WTC11 (cell line): ENCODE data around the gene GNB2. TPM values are rescaled to one million over a fixed set of nuclear protein-coding genes. Genes with fewer than 3 reads are reported as not detected.

Source experiments
- ATAC-seq: fragments of 200-7000 bp; cut with Tn5 transposase; 2 replicates; pipeline ENCODE4 v1.10.0; 2021; ENCODE audit warnings: mild to moderate bottlenecking, moderate library complexity
- CTCF ChIA-PET: fragments of 300-600 bp; sonication (Branson Sonifier 250); formaldehyde crosslinking; loops from one replicate; lab custom pipeline; 2021; ENCODE audit warnings: antibody characterized with exemption; lab: Charles Lee
- POLR2A ChIA-PET: fragments of 350-600 bp; sonication (Branson Sonifier 250); formaldehyde crosslinking; loops from one replicate; lab custom pipeline; 2021; ENCODE audit warnings: antibody characterized with exemption; lab: Charles Lee
- DNase-seq: peaks from one replicate; pipeline ENCODE4 v3.0.0; 2021; ENCODE audit warnings: low spot score
- H3K27ac Mint-ChIP-seq: 2 replicates; pipeline ENCODE4 v1.8.0; 2021; ENCODE audit warnings: mixed read lengths
- H3K27me3 Mint-ChIP-seq: 2 replicates; pipeline ENCODE4 v1.8.0; 2021; ENCODE audit warnings: low read depth, mild to moderate bottlenecking, moderate library complexity, mixed read lengths
- H3K36me3 Mint-ChIP-seq: 2 replicates; pipeline ENCODE4 v1.8.0; 2021; ENCODE audit warnings: mixed read lengths
- H3K4me1 Mint-ChIP-seq: 2 replicates; pipeline ENCODE4 v1.8.0; 2022; ENCODE audit warnings: mixed read lengths
- H3K4me3 Mint-ChIP-seq: 2 replicates; pipeline ENCODE4 v1.8.0; 2021; ENCODE audit warnings: mild to moderate bottlenecking, moderate library complexity, mixed read lengths
- H3K9me3 Mint-ChIP-seq: 2 replicates; pipeline ENCODE4 v1.8.0; 2021; ENCODE audit warnings: mixed read lengths
- ATF1 ChIP-seq: sonication (generic); formaldehyde crosslinking; IDR thresholded peaks from 2 replicates; pipeline ENCODE4 v1.8.1; 2023; ENCODE audit warnings: mild to moderate bottlenecking, moderate library complexity, missing genetic modification reagents
- ETV6 ChIP-seq: sonication (generic); formaldehyde crosslinking; IDR thresholded peaks from 2 replicates; pipeline ENCODE4 v1.8.1; 2022; ENCODE audit warnings: mild to moderate bottlenecking, missing genetic modification reagents
- FOXP1 ChIP-seq: sonication (generic); formaldehyde crosslinking; IDR thresholded peaks from 2 replicates; pipeline ENCODE4 v1.8.0; 2022; ENCODE audit warnings: missing genetic modification reagents, mild to moderate bottlenecking, moderate library complexity, borderline replicate concordance
- JAZF1 ChIP-seq: fragments of 250-450 bp; sonication (Bioruptor Pico); IDR thresholded peaks from 2 replicates; pipeline ENCODE4 v1.9.0; 2021; ENCODE audit warnings: moderate library complexity, mild to moderate bottlenecking, inconsistent platforms
- NFATC4 ChIP-seq: fragments of 250-450 bp; sonication (Bioruptor Pico); IDR thresholded peaks from 2 replicates; pipeline ENCODE4 v1.9.0; 2021; ENCODE audit warnings: mild to moderate bottlenecking
- NR2C2 ChIP-seq: sonication (generic); formaldehyde crosslinking; IDR thresholded peaks from 2 replicates; pipeline ENCODE4 v1.8.0; 2022; ENCODE audit warnings: mild to moderate bottlenecking, missing genetic modification reagents
- OVOL2 ChIP-seq: fragments of 250-450 bp; sonication (Bioruptor Pico); IDR thresholded peaks from 2 replicates; pipeline ENCODE4 v1.9.0; 2021; ENCODE audit warnings: mild to moderate bottlenecking, borderline replicate concordance
- TCF7 ChIP-seq: sonication (generic); formaldehyde crosslinking; IDR thresholded peaks from 2 replicates; pipeline ENCODE4 v1.8.0; 2022; ENCODE audit warnings: mild to moderate bottlenecking, low read depth, missing genetic modification reagents, moderate library complexity
- ZBTB21 ChIP-seq: sonication (generic); formaldehyde crosslinking; IDR thresholded peaks from 2 replicates; pipeline ENCODE4 v1.8.1; 2023; ENCODE audit warnings: mild to moderate bottlenecking, missing genetic modification reagents, borderline replicate concordance
- ZNF219 ChIP-seq: sonication (generic); formaldehyde crosslinking; IDR thresholded peaks from 2 replicates; pipeline ENCODE4 v1.8.0; 2023; ENCODE audit warnings: missing genetic modification reagents, mild to moderate bottlenecking, borderline replicate concordance
- ZNF396 ChIP-seq: fragments of 250-450 bp; sonication (Bioruptor Pico); IDR thresholded peaks from 2 replicates; pipeline ENCODE4 v1.8.0; 2021; ENCODE audit warnings: mild to moderate bottlenecking, moderate library complexity, borderline replicate concordance
- ZNF416 ChIP-seq: fragments of 250-450 bp; sonication (Bioruptor Pico); IDR thresholded peaks from 2 replicates; pipeline ENCODE4 v1.9.0; 2021; ENCODE audit warnings: mild to moderate bottlenecking, inconsistent platforms
- ZNF671 ChIP-seq: fragments of 250-450 bp; sonication (Bioruptor Pico); IDR thresholded peaks from 2 replicates; pipeline ENCODE4 v1.8.0; 2021; ENCODE audit warnings: mild to moderate bottlenecking
- total RNA-seq: library from RNA; stranded (reverse); gene quantifications from 3 replicates; pipeline ENCODE4 v1.2.3, GENCODE V29; 2021
- TF ChIP-seq, protein P1 (sequence below): sonication (generic); formaldehyde crosslinking; IDR thresholded peaks from 2 replicates; pipeline ENCODE4 v1.8.1; 2023; ENCODE audit warnings: mild to moderate bottlenecking, missing genetic modification reagents, moderate library complexity
- TF ChIP-seq, protein P2 (sequence below): sonication (generic); formaldehyde crosslinking; IDR thresholded peaks from 2 replicates; pipeline ENCODE4 v1.8.1; 2023; ENCODE audit warnings: mild to moderate bottlenecking, missing genetic modification reagents, moderate library complexity
- TF ChIP-seq, protein P3 (sequence below): fragments of 250-450 bp; sonication (Bioruptor Pico); IDR thresholded peaks from 2 replicates; pipeline ENCODE4 v1.9.0; 2021; ENCODE audit warnings: mild to moderate bottlenecking, borderline replicate concordance
- TF ChIP-seq, protein P4 (sequence below): fragments of 250-450 bp; sonication (Bioruptor Pico); IDR thresholded peaks from 2 replicates; pipeline ENCODE4 v1.9.0; 2021; ENCODE audit warnings: mild to moderate bottlenecking
- TF ChIP-seq, protein P5 (sequence below): sonication (generic); formaldehyde crosslinking; IDR thresholded peaks from 2 replicates; pipeline ENCODE4 v1.8.0; 2022; ENCODE audit warnings: mild to moderate bottlenecking, missing genetic modification reagents
- TF ChIP-seq, protein P6 (sequence below): sonication (generic); formaldehyde crosslinking; IDR thresholded peaks from 2 replicates; pipeline ENCODE4 v1.8.1; 2023; ENCODE audit warnings: mild to moderate bottlenecking, moderate library complexity, missing genetic modification reagents

The GNB2 gene
- total RNA-seq, 1 experiment from 2014 or later, result 194 TPM

DNA sequence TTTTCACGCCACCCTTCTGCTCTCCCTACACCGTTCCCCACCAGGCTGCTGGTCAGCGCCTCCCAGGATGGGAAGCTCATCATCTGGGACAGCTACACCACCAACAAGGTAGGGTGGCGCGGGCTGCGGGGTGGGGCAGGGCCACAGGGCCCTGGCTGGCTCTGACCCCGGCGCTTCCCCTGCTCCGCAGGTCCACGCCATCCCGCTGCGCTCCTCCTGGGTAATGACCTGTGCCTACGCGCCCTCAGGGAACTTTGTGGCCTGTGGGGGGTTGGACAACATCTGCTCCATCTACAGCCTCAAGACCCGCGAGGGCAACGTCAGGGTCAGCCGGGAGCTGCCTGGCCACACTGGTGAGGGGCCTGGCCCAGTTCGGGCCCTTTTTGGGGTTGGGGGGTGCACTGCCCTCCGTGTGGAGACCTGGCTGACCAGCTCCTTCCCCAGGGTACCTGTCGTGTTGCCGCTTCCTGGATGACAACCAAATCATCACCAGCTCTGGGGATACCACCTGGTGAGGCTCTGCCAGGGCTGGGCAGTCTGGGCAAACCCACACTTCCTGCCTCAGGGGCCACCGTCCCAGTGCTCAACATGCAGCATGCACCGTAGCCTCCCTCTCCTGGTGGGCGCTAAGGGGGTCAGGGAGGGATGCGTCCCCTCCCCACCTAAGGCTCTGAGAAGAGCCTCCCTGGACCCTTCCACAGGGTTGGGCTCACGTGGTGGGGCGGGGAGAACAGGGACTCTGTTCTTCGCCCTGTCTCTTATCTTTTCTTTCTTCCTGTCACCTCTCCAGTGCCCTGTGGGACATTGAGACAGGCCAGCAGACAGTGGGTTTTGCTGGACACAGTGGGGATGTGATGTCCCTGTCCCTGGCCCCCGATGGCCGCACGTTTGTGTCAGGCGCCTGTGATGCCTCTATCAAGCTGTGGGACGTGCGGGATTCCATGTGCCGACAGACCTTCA is 4.0 kb downstream of the GNB2 start:
- 0 out of 2 replicates have a peak, but pooled peaks have one; percentile 20 for TF ChIP-seq ATF1
- TF ChIP-seq, protein P1, sequence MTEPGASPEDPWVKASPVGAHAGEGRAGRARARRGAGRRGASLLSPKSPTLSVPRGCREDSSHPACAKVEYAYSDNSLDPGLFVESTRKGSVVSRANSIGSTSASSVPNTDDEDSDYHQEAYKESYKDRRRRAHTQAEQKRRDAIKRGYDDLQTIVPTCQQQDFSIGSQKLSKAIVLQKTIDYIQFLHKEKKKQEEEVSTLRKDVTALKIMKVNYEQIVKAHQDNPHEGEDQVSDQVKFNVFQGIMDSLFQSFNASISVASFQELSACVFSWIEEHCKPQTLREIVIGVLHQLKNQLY (CRISPR knock-in tag), result 0 out of 2 replicates have a peak, but pooled peaks have one; percentile 24
- TF ChIP-seq ZNF219 (CRISPR knock-in tag), result no peak
- H3K4me1 Mint-ChIP-seq, result peaks cover 11% of the 10 kb centered on the region
- DNase-seq, result no peak
- H3K36me3 Mint-ChIP-seq, result peaks cover 14% of the 10 kb centered on the region
- ATAC-seq, result no peak
- ChIA-PET POLR2A (interaction anchor here (0.6 to 2.0 kb wide), 5 partner anchors 11 to 175 kb away, joined by 3 to 9 read pairs (median 3); partner anchors contain the start of genes POP7 and SLC12A9), CTCF (interaction anchor here (0.9 to 4.1 kb wide), 7 partner anchors 13 to 65 kb away, joined by 3 to 18 read pairs (median 5); partner anchors contain the start of gene MOSPD3)
- no peaks in the 10 kb centered on the region for H3K9me3 Mint-ChIP-seq
- peaks cover 6% of the 10 kb centered on the region for H3K27me3 Mint-ChIP-seq
- no peak overlapping the region; the same call in 1 of the 2 replicates for H3K4me3 Mint-ChIP-seq
- no peak overlapping the region for H3K27ac Mint-ChIP-seq

DNA sequence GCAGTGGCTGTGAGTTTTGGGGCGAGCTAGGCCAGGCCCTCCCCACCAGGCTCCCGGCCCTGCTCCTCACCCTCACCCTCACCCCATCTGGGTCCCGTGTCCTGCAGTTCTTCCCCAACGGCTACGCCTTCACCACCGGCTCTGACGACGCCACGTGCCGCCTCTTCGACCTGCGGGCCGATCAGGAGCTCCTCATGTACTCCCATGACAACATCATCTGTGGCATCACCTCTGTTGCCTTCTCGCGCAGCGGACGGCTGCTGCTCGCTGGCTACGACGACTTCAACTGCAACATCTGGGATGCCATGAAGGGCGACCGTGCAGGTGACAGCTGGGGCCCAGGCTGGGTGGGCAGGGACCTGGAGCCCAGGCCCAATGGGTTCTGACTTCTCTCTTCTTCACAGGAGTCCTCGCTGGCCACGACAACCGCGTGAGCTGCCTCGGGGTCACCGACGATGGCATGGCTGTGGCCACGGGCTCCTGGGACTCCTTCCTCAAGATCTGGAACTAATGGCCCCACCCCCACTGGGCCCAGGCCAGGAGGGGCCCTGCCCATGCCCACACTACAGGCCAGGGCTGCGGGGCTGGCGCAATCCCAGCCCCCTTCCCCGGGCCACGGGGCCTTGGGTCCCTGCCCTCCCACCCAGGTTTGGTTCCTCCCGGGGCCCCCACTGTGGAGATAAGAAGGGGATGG is 4.9 kb downstream of the GNB2 start:
- H3K4me3 Mint-ChIP-seq, result no peak overlapping the region; the same call in 1 of the 2 replicates
- DNase-seq, result no peak

More for the DNA sequence above, 4.9 kb downstream of the GNB2 start:
- no peaks in the 10 kb centered on the region for H3K27me3 Mint-ChIP-seq
- H3K9me3 Mint-ChIP-seq, result no peaks in the 10 kb centered on the region
- TF ChIP-seq NFATC4 (CRISPR knock-in tag), result 0 out of 2 replicates have a peak, but pooled peaks have one; percentile 63
- no peak for TF ChIP-seq ZBTB21 (CRISPR knock-in tag)
- TF ChIP-seq, protein P2, sequence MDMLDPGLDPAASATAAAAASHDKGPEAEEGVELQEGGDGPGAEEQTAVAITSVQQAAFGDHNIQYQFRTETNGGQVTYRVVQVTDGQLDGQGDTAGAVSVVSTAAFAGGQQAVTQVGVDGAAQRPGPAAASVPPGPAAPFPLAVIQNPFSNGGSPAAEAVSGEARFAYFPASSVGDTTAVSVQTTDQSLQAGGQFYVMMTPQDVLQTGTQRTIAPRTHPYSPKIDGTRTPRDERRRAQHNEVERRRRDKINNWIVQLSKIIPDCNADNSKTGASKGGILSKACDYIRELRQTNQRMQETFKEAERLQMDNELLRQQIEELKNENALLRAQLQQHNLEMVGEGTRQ (CRISPR knock-in tag), result no peak
- 0 out of 2 replicates have a peak, but pooled peaks have one; percentile 28 for TF ChIP-seq ZNF416 (CRISPR knock-in tag)
- TF ChIP-seq, protein P3, sequence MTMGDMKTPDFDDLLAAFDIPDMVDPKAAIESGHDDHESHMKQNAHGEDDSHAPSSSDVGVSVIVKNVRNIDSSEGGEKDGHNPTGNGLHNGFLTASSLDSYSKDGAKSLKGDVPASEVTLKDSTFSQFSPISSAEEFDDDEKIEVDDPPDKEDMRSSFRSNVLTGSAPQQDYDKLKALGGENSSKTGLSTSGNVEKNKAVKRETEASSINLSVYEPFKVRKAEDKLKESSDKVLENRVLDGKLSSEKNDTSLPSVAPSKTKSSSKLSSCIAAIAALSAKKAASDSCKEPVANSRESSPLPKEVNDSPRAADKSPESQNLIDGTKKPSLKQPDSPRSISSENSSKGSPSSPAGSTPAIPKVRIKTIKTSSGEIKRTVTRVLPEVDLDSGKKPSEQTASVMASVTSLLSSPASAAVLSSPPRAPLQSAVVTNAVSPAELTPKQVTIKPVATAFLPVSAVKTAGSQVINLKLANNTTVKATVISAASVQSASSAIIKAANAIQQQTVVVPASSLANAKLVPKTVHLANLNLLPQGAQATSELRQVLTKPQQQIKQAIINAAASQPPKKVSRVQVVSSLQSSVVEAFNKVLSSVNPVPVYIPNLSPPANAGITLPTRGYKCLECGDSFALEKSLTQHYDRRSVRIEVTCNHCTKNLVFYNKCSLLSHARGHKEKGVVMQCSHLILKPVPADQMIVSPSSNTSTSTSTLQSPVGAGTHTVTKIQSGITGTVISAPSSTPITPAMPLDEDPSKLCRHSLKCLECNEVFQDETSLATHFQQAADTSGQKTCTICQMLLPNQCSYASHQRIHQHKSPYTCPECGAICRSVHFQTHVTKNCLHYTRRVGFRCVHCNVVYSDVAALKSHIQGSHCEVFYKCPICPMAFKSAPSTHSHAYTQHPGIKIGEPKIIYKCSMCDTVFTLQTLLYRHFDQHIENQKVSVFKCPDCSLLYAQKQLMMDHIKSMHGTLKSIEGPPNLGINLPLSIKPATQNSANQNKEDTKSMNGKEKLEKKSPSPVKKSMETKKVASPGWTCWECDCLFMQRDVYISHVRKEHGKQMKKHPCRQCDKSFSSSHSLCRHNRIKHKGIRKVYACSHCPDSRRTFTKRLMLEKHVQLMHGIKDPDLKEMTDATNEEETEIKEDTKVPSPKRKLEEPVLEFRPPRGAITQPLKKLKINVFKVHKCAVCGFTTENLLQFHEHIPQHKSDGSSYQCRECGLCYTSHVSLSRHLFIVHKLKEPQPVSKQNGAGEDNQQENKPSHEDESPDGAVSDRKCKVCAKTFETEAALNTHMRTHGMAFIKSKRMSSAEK, result 0 out of 2 replicates have a peak, but pooled peaks have one; percentile 14
- TF ChIP-seq, protein P4, sequence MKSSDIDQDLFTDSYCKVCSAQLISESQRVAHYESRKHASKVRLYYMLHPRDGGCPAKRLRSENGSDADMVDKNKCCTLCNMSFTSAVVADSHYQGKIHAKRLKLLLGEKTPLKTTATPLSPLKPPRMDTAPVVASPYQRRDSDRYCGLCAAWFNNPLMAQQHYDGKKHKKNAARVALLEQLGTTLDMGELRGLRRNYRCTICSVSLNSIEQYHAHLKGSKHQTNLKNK (CRISPR knock-in tag), result no peak
- no peak for TF ChIP-seq OVOL2 (CRISPR knock-in tag)
- TF ChIP-seq ZNF671 (CRISPR knock-in tag), result no peak
- no peak for TF ChIP-seq ETV6 (CRISPR knock-in tag)
- TF ChIP-seq NR2C2 (CRISPR knock-in tag), result no peak
- TF ChIP-seq, protein P5, sequence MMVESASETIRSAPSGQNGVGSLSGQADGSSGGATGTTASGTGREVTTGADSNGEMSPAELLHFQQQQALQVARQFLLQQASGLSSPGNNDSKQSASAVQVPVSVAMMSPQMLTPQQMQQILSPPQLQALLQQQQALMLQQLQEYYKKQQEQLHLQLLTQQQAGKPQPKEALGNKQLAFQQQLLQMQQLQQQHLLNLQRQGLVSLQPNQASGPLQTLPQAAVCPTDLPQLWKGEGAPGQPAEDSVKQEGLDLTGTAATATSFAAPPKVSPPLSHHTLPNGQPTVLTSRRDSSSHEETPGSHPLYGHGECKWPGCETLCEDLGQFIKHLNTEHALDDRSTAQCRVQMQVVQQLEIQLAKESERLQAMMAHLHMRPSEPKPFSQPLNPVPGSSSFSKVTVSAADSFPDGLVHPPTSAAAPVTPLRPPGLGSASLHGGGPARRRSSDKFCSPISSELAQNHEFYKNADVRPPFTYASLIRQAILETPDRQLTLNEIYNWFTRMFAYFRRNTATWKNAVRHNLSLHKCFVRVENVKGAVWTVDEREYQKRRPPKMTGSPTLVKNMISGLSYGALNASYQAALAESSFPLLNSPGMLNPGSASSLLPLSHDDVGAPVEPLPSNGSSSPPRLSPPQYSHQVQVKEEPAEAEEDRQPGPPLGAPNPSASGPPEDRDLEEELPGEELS (CRISPR knock-in tag), result no peak
- TF ChIP-seq, protein P6, sequence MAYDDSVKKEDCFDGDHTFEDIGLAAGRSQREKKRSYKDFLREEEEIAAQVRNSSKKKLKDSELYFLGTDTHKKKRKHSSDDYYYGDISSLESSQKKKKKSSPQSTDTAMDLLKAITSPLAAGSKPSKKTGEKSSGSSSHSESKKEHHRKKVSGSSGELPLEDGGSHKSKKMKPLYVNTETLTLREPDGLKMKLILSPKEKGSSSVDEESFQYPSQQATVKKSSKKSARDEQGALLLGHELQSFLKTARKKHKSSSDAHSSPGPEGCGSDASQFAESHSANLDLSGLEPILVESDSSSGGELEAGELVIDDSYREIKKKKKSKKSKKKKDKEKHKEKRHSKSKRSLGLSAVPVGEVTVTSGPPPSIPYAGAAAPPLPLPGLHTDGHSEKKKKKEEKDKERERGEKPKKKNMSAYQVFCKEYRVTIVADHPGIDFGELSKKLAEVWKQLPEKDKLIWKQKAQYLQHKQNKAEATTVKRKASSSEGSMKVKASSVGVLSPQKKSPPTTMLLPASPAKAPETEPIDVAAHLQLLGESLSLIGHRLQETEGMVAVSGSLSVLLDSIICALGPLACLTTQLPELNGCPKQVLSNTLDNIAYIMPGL (CRISPR knock-in tag), result no peak
- TF ChIP-seq TCF7 (CRISPR knock-in tag), result no peak
- no peak for TF ChIP-seq ZNF396 (CRISPR knock-in tag)
- no peak for TF ChIP-seq FOXP1 (CRISPR knock-in tag)
- TF ChIP-seq JAZF1 (CRISPR knock-in tag), result no peak
- H3K4me1 Mint-ChIP-seq, result peaks cover 11% of the 10 kb centered on the region
- peaks cover 17% of the 10 kb centered on the region for H3K36me3 Mint-ChIP-seq
- CTCF ChIA-PET, result interaction anchor here (1.2 to 2.9 kb wide), 6 partner anchors 12 to 66 kb away, joined by 5 to 15 read pairs (median 5); partner anchors contain the start of genes MOSPD3 and POP7
- ATAC-seq, result no peak
- POLR2A ChIA-PET, result interaction anchor here (0.6 to 2.0 kb wide), 3 partner anchors 27 to 174 kb away, joined by 3 to 9 read pairs (median 3); partner anchors contain the start of genes POP7 and SLC12A9
- peak overlapping the region; percentile 66 for H3K27ac Mint-ChIP-seq
